Vagina (tissue), 2 donors: Measurements from ENCODE around the gene CNOT4. TPM values are rescaled to one million over a fixed set of nuclear protein-coding genes. Genes with fewer than 3 reads are reported as not detected.
A peak's percentile ranks its signal among the peaks of the same experiment; 100 is the strongest.

Experiments used
- DNase-seq, 2 donors: peaks; one replicate each; pipeline ENCODE4 v3.0.0-alpha.2; 2017; ENCODE audit errors: extremely low spot score in 2 of 2
- H3K27ac ChIP-seq: fragments of 200-600 bp; sonication (generic); one replicate; pipeline ENCODE4 v1.5.1; 2019
- H3K27me3 ChIP-seq: fragments of 200-600 bp; sonication (generic); one replicate; pipeline ENCODE4 v1.5.1; 2019
- H3K36me3 ChIP-seq, 2 donors: fragments of 200-600 bp; sonication (generic); one replicate each; pipeline ENCODE4 v1.5.1; 2017 to 2019
- H3K4me1 ChIP-seq: fragments of 200-600 bp; sonication (generic); one replicate; pipeline ENCODE4 v1.5.1; 2019
- H3K4me3 ChIP-seq, 2 donors: fragments of 200-600 bp; sonication (generic); 1 replicate in 1 of 2; 2 replicates in 1 of 2; pipeline ENCODE4 v1.5.1; 2016 to 2019
- H3K9me3 ChIP-seq: fragments of 200-600 bp; sonication (generic); one replicate; pipeline ENCODE4 v1.5.1; 2019
- CTCF ChIP-seq, 3 experiments: fragments of 450-650 bp in 2 of 3; fragments of 200-600 bp in 1 of 3; sonication (generic) in 1 of 3; IDR thresholded peaks; one replicate each; pipeline ENCODE4 v1.5.1; 2017 to 2019; ENCODE audit warnings: antibody characterized with exemption in 3 of 3, mild to moderate bottlenecking in 2 of 3, moderate library complexity in 2 of 3
- POLR2A ChIP-seq, 2 donors: fragments of 450-650 bp; IDR thresholded peaks; one replicate each; pipeline ENCODE4 v1.6.1; 2017; ENCODE audit warnings: antibody characterized with exemption in 2 of 2, mild to moderate bottlenecking in 2 of 2, moderate library complexity in 2 of 2
- POLR2AphosphoS5 ChIP-seq, 2 donors: sonication (generic); formaldehyde crosslinking; IDR thresholded peaks; one replicate each; pipeline ENCODE4 v1.9.0; 2017; ENCODE audit warnings: antibody characterized with exemption in 2 of 2, mild to moderate bottlenecking in 2 of 2, low read depth in 1 of 2; ENCODE audit not compliant: insufficient read depth in 1 of 2
- intact Hi-C: fragments of 100-400 bp; cut with DNase I; formaldehyde crosslinking; loops from one replicate; pipeline ENCODE4 v1.15.1; 2023
- total RNA-seq: library from RNA; depleted of rRNA; stranded (reverse); fragments of >200 nt; gene quantifications from one replicate; pipeline ENCODE4 v1.2.3, GENCODE V29; 2016

Gene CNOT4
- total RNA-seq, 1 donor from 2014 or later: 23.3 TPM

DNA sequence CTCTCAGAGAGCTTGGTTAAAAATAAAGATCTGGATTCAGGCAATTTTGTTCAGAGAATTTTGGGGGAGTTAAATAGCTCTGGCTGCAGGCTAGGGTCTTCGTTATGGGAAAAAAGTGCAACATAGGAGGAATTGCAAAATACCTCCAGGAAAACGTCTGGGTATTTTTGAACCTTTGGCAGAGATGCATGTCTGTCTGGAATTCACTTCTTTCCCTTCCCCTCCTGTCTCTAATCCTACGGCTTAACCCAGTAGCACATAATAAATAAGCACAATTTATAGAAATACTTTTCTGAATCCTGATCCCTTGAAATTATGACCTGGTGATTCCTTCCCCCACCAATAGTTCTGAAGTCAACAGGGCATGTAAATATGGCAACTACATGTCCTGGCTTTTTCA is 28.5 kb upstream of the CNOT4 start:
- Histone ChIP-seq H3K4me1 (no peaks in the 10 kb centered on the region), H3K9me3 (no peaks in the 10 kb centered on the region), H3K4me3 (no peak overlapping the region), H3K27ac (no peak overlapping the region), H3K36me3 (no peaks in the 10 kb centered on the region), H3K27me3 (no peaks in the 10 kb centered on the region)
- intact Hi-C loops: no loop called here
- no peak for TF ChIP-seq POLR2A (IDR thresholded peaks at IDR 0.05)
- TF ChIP-seq CTCF (IDR thresholded peaks at IDR 0.05): no peak
- TF ChIP-seq POLR2AphosphoS5 (IDR thresholded peaks at IDR 0.05; ENCODE audit: insufficient read depth in 1 of 2, low read depth in 1 of 2): no peak
- no peak for DNase-seq

DNA sequence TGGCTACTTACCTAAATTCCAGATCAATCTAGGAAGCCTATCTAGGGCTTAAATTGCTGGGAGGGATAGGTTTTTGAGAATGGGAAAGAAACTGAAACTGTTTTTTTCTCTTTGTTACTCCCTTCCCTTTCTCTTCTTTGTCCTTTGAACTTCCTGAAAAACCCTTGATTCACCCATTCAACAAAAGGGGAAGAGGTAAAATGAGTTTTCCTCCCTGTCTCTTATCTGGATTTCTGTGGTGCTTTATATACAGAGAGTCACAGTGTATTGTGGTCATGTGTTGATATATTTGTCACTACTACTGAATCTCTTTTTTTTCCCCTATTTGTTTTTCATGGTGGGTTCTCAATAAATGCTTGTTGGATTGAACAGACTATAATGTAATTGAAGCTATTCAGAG is 28.0 kb upstream of the CNOT4 start:
- Histone ChIP-seq H3K4me1 (no peaks in the 10 kb centered on the region), H3K36me3 (no peaks in the 10 kb centered on the region), H3K9me3 (no peaks in the 10 kb centered on the region), H3K27me3 (no peaks in the 10 kb centered on the region), H3K27ac (no peak overlapping the region), H3K4me3 (no peak overlapping the region)
- TF ChIP-seq POLR2A (IDR thresholded peaks at IDR 0.05): no peak
- TF ChIP-seq POLR2AphosphoS5 (IDR thresholded peaks at IDR 0.05; ENCODE audit: insufficient read depth in 1 of 2, low read depth in 1 of 2): no peak
- TF ChIP-seq CTCF (IDR thresholded peaks at IDR 0.05): no peak
- DNase-seq: no peak
- intact Hi-C loops: no loop called here

GRCh38 chr7:135537453-135537852 is 27.6 kb upstream of the CNOT4 start:
- H3K27me3 ChIP-seq: no peaks in the 10 kb centered on the region
- DNase-seq: no peak
- H3K4me3 ChIP-seq: no peak overlapping the region
- TF ChIP-seq POLR2A (IDR thresholded peaks at IDR 0.05) (no peak), CTCF (IDR thresholded peaks at IDR 0.05) (no peak), POLR2AphosphoS5 (IDR thresholded peaks at IDR 0.05; ENCODE audit: insufficient read depth in 1 of 2, low read depth in 1 of 2) (no peak)
- H3K9me3 ChIP-seq: no peaks in the 10 kb centered on the region
- no peaks in the 10 kb centered on the region for H3K36me3 ChIP-seq
- intact Hi-C loops: no loop called here
- H3K27ac ChIP-seq: no peak overlapping the region
- no peaks in the 10 kb centered on the region for H3K4me1 ChIP-seq

DNA sequence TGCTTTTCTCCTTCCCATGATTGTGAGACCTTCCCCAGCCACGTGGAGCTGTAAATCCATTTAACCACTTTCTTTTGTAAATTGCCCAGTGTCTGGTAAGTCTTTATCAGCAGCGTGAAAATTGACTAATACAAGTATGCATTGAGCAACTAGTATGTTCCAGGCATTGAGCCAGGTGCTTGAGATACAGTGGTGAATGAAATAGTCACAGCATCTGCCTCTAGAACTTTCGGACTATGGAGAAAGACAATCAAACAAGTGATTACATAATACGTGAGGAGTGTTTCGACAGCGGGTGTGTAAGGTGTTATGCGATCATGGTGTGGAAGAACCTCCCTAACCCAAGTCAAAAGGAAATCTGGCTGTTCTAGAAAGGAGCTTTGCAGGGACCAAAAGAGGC is 26.2 kb upstream of the CNOT4 start:
- no peak for TF ChIP-seq POLR2A (IDR thresholded peaks at IDR 0.05)
- TF ChIP-seq POLR2AphosphoS5 (IDR thresholded peaks at IDR 0.05; ENCODE audit: insufficient read depth in 1 of 2, low read depth in 1 of 2): no peak
- no peak for TF ChIP-seq CTCF (IDR thresholded peaks at IDR 0.05)
- Histone ChIP-seq H3K4me3 (no peak overlapping the region), H3K36me3 (no peaks in the 10 kb centered on the region), H3K27me3 (no peaks in the 10 kb centered on the region), H3K27ac (no peak overlapping the region), H3K9me3 (no peaks in the 10 kb centered on the region), H3K4me1 (no peaks in the 10 kb centered on the region)
- intact Hi-C loops: no loop called here
- DNase-seq: peak in 1 of 2 donors; percentile 16

GRCh38 chr7:135527025-135527424 is 17.1 kb upstream of the CNOT4 start:
- TF ChIP-seq POLR2AphosphoS5 (IDR thresholded peaks at IDR 0.05; ENCODE audit: insufficient read depth in 1 of 2, low read depth in 1 of 2): no peak
- no peaks in the 10 kb centered on the region for H3K36me3 ChIP-seq
- H3K4me1 ChIP-seq: no peaks in the 10 kb centered on the region
- H3K27me3 ChIP-seq: no peaks in the 10 kb centered on the region
- H3K4me3 ChIP-seq: no peak overlapping the region
- H3K27ac ChIP-seq: no peak overlapping the region
- H3K9me3 ChIP-seq: no peaks in the 10 kb centered on the region
- intact Hi-C loops: no loop called here
- no peak for DNase-seq

GRCh38 chr7:135525426-135525825 is 15.5 kb upstream of the CNOT4 start:
- Histone ChIP-seq H3K9me3 (no peaks in the 10 kb centered on the region), H3K4me1 (no peaks in the 10 kb centered on the region), H3K27ac (no peak overlapping the region), H3K4me3 (no peak overlapping the region), H3K36me3 (no peaks in the 10 kb centered on the region), H3K27me3 (no peaks in the 10 kb centered on the region)
- no peak for DNase-seq
- TF ChIP-seq CTCF (IDR thresholded peaks at IDR 0.05): no peak
- no peak for TF ChIP-seq POLR2AphosphoS5 (IDR thresholded peaks at IDR 0.05; ENCODE audit: insufficient read depth in 1 of 2, low read depth in 1 of 2)
- TF ChIP-seq POLR2A (IDR thresholded peaks at IDR 0.05): no peak
- intact Hi-C loops: no loop called here
